ENCODE measurements around the gene STAT3. TPM values are rescaled to one million over a fixed set of nuclear protein-coding genes. Genes with fewer than 3 reads are reported as not detected.

The STAT3 gene
- total and polyA plus RNA-seq, 8 donors, result 31.3 to 207 (median 104) TPM

DNA sequence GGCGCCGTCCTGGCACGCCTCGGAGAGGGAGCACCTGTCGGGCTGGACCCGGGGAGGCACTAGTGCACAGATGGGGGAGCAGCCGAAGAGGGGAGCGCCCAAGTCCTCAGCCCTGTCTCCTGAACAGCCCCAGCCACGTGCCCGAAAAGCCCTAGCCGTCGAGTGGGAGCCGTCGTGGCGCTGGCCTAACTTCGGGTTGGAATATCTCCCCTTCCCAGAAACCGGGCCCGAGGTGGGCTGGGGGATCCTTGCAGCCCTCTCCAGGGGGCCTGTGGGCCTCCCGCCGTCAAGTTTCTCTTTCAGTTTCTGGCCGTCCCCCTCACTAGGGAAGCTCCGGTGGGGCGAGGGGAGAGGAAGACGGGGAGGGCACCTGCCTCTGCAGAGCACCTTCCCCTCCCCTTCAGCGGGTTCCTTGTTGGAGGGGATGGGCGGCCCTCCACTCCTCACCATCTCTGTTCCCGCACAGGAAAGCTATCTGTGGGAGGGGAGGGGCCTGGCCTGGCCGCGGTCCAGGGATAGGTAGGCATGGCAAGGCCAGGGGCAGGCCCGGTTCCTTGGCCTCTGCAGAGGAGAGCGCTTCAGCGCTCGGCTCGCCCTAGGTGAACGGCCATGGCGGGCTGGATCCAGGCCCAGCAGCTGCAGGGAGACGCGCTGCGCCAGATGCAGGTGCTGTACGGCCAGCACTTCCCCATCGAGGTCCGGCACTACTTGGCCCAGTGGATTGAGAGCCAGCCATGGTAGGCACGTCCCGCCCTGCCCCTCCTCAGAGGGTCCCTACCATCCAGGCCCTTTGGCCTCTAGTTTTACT is 99.2 kb downstream of the STAT3 start:
- peak overlapping the region; percentile 69 to 75 (median 72) for H3K4me3 ChIP-seq
- H3K27me3 ChIP-seq, result no peaks in the 10 kb centered on the region
- no peak for TF ChIP-seq EP300 (IDR thresholded peaks at IDR 0.05)
- TF ChIP-seq, protein P1, sequence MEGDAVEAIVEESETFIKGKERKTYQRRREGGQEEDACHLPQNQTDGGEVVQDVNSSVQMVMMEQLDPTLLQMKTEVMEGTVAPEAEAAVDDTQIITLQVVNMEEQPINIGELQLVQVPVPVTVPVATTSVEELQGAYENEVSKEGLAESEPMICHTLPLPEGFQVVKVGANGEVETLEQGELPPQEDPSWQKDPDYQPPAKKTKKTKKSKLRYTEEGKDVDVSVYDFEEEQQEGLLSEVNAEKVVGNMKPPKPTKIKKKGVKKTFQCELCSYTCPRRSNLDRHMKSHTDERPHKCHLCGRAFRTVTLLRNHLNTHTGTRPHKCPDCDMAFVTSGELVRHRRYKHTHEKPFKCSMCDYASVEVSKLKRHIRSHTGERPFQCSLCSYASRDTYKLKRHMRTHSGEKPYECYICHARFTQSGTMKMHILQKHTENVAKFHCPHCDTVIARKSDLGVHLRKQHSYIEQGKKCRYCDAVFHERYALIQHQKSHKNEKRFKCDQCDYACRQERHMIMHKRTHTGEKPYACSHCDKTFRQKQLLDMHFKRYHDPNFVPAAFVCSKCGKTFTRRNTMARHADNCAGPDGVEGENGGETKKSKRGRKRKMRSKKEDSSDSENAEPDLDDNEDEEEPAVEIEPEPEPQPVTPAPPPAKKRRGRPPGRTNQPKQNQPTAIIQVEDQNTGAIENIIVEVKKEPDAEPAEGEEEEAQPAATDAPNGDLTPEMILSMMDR (IDR thresholded peaks at IDR 0.05), result no peak
- no peaks in the 10 kb centered on the region for H3K9me3 ChIP-seq
- 43 to 55% (median 46%) methylated on average over 29 to 44 of the region's 44 CpGs for WGBS, 5 donors
- peaks cover 0 to 28% (median 24%) of the 10 kb centered on the region in 4 donors for H3K36me3 ChIP-seq
- intact Hi-C loops (cut with DNase I; ENCODE audit: low total_unique reads), result no loop called here
- H3K4me1 ChIP-seq, result peaks cover 20 to 62% (median 45%) of the 10 kb centered on the region in 4 donors
- DNase-seq, result peak; percentile 55 to 62
- peak overlapping the region; percentile 71 to 92 (median 87) for H3K27ac ChIP-seq

DNA sequence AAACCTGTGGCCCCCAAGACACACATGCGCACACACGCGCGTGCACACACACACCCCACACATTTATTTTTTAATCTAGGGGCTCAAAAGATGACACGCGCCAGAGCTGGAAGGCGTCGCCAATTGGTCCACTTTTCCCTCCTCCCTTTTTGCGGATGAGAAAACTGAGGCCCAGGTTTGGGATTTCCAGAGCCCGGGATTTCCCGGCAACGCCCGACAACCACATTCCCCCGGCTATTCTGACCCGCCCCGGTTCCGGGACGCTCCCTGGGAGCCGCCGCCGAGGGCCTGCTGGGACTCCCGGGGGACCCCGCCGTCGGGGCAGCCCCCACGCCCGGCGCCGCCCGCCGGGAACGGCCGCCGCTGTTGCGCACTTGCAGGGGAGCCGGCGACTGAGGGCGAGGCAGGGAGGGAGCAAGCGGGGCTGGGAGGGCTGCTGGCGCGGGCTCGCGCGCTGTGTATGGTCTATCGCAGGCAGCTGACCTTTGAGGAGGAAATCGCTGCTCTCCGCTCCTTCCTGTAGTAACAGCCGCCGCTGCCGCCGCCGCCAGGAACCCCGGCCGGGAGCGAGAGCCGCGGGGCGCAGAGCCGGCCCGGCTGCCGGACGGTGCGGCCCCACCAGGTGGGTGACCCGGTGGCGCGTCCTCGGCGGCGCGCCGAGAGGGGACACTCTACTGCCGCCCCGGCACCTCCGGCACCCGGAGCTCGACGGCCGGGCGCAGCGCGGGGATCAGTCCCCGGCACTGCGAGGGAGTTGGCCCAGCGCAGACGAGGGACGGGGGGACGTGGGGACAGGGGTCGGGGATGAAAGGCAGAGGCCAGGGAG is 100.1 kb downstream of the STAT3 start, which contains the start of gene STAT5A:
Gene STAT5A (plus strand): TSS at position 522 of the 826 bp plus-strand sequence. CDS start 914 bp downstream, outside the sequence.
- peak within 1 kb of the TSS; percentile 71 to 92 (median 87) for H3K27ac ChIP-seq
- WGBS, 5 donors, result 4 to 6% (median 4%) methylated on average over 29 to 88 of the region's 88 CpGs
- peak; percentile 89 to 96 for DNase-seq
- no peaks in the 10 kb centered on the region for H3K9me3 ChIP-seq
- H3K27me3 ChIP-seq, result no peaks in the 10 kb centered on the region
- peak within 1 kb of the TSS; percentile 69 to 75 (median 72) for H3K4me3 ChIP-seq
- TF ChIP-seq POLR2AphosphoS5 (IDR thresholded peaks at IDR 0.05), result peak; percentile 79 to 88 (median 84)
- peak in 1 of 4 donors; percentile 8 for TF ChIP-seq POLR2A (IDR thresholded peaks at IDR 0.05)
- TF ChIP-seq EP300 (IDR thresholded peaks at IDR 0.05), result no peak
- intact Hi-C loops (cut with DNase I; ENCODE audit: low total_unique reads), result no loop called here
- peaks cover 0 to 20% (median 16%) of the 10 kb centered on the region in 4 donors for H3K36me3 ChIP-seq
- peaks cover 20 to 62% (median 45%) of the 10 kb centered on the region in 4 donors for H3K4me1 ChIP-seq

DNA sequence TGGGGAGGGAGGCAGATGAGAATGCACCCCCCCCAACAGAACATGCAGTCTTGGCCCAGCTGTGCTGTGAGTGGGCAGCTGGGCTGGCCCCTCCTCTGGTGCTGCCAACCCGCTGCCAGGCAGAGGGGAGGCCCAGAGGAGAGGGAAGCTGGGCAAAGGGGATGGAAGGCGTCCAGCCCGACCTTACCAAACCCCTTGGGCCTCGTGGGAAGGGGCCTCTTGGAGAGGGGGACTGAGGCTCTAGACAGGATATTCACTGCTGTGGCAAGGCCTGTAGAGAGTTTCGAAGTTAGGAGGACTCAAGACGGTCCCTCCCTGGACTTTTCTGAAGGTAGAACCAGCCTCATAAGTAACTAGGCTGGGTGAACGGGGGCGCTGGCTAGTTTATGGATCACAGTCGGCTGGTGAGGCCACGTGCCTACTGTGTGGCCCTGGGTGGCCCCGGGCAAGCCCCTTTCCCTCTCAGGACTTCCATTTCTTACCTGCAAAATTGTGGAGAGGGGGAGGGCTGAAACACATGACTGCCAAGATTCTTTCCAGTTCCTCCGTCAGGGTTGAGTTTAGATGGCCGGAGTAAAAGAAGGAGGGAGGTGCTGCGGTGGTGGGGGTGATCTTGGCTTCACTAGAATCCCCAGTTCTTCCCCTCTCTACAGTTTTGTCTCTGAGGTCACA is 100.8 kb downstream of the STAT3 start:
- Histone ChIP-seq H3K36me3 (peaks cover 0 to 13% (median 9%) of the 10 kb centered on the region in 4 donors), H3K9me3 (no peaks in the 10 kb centered on the region), H3K4me1 (peaks cover 20 to 62% (median 45%) of the 10 kb centered on the region in 4 donors), H3K27ac (peak overlapping the region; percentile 71 to 92 (median 87)), H3K27me3 (no peaks in the 10 kb centered on the region), H3K4me3 (peak overlapping the region; percentile 69 to 75 (median 72))
- TF ChIP-seq POLR2AphosphoS5 (IDR thresholded peaks at IDR 0.05) (peak in 1 of 3 donors; percentile 24), POLR2A (IDR thresholded peaks at IDR 0.05) (no peak)
- DNase-seq, result peak; percentile 31 to 71
- WGBS, 5 donors, result 13 to 40% (median 27%) methylated on average over 14 of the region's 14 CpGs
- intact Hi-C loops (cut with DNase I; ENCODE audit: low total_unique reads), result no loop called here

DNA sequence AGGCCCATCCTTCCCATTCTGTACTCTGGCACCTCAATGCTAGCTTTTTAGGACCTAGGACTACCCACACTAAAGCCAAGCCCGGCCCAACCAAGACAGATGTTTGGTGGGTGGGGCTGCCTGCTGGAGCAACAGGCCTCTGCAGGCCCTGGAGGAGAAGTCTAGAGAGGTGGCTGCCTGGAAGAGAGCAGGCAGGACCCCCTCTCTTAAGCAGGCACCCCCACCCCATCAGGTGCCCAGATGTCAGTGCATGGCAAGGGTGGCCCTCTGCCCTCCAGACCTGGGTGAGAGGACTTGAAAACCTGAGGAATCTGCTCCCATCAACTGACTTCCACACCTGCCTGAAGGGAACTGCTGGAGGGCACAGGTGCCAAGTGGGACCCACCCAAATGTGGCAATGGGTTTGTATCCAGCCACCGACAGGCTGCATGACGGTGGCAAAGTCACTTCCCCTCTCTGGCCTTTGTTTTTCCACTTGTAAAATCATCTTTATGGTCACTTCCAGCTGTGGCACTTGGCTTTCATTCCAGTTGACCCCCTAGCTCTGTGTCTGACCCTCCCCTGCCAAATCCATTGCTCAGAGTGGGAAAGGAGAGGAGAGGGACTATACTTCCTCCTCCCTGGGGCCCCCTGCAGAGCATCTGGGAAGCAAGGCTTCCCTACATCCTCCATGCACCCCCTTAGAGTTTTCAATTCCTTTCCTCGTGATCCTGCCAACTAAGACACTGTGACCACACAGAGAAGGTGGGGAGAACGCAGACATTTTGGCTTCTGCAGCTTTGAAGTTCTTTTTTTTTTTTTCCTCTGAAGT is 101.6 kb downstream of the STAT3 start:
- intact Hi-C loops (cut with DNase I; ENCODE audit: low total_unique reads), result no loop called here
- Histone ChIP-seq H3K36me3 (peaks cover 0 to 4% (median under 1%) of the 10 kb centered on the region in 4 donors), H3K9me3 (no peaks in the 10 kb centered on the region), H3K4me1 (peaks cover 20 to 57% (median 44%) of the 10 kb centered on the region in 4 donors), H3K27ac (peak overlapping the region; percentile 30 to 92 (median 87)), H3K27me3 (no peaks in the 10 kb centered on the region), H3K4me3 (peak overlapping the region; percentile 69 to 75 (median 72))
- 44 to 61% (median 52%) methylated on average over 5 of the region's 5 CpGs for WGBS, 5 donors
- peak in 1 of 2 donors; percentile 24 for DNase-seq
- no peak for TF ChIP-seq EP300 (IDR thresholded peaks at IDR 0.05)
- TF ChIP-seq POLR2A (IDR thresholded peaks at IDR 0.05), result no peak
- TF ChIP-seq, protein P1 (IDR thresholded peaks at IDR 0.05), result no peak
- TF ChIP-seq POLR2AphosphoS5 (IDR thresholded peaks at IDR 0.05), result no peak

Measured in stomach (tissue), 9 donors.